Prostate gland (tissue), 2 donors: Measurements from ENCODE around the gene DLX4.

ENCODE experiments used
- POLR2AphosphoS5 ChIP-seq: sonication (generic); formaldehyde crosslinking; IDR thresholded peaks from one replicate; pipeline ENCODE4 v1.6.1; 2017; ENCODE audit warnings: antibody characterized with exemption
- TF ChIP-seq, protein P1 (sequence below), 4 experiments: fragments of 200-600 bp in 2 of 4; fragments of 450-650 bp in 2 of 4; sonication (generic) in 2 of 4; IDR thresholded peaks; 1 replicate in 3 of 4; 2 replicates in 1 of 4; pipeline ENCODE4 v1.5.1; 2016 to 2019; ENCODE audit warnings: antibody characterized with exemption in 4 of 4, mild to moderate bottlenecking in 2 of 4, moderate library complexity in 2 of 4

DNA sequence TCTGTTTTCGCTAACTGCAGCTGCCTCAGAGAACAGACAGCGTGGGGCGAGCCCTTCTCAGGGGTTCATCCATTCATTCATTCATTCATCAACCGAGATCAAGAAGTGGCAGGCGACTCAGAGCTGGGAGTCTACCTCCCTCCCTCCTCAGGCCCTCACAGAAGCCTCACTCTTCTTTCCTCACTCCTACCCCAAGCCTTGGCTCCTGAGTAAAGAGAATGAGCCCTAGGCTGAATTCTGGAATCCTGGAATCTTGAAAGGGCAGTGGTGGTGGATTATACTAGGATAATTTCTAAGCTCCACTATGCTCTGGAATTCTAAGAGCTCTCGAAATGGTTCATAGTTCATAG, 28.3 kb downstream of the DLX4 start:
- no peak for TF ChIP-seq POLR2AphosphoS5
- TF ChIP-seq, protein P1, sequence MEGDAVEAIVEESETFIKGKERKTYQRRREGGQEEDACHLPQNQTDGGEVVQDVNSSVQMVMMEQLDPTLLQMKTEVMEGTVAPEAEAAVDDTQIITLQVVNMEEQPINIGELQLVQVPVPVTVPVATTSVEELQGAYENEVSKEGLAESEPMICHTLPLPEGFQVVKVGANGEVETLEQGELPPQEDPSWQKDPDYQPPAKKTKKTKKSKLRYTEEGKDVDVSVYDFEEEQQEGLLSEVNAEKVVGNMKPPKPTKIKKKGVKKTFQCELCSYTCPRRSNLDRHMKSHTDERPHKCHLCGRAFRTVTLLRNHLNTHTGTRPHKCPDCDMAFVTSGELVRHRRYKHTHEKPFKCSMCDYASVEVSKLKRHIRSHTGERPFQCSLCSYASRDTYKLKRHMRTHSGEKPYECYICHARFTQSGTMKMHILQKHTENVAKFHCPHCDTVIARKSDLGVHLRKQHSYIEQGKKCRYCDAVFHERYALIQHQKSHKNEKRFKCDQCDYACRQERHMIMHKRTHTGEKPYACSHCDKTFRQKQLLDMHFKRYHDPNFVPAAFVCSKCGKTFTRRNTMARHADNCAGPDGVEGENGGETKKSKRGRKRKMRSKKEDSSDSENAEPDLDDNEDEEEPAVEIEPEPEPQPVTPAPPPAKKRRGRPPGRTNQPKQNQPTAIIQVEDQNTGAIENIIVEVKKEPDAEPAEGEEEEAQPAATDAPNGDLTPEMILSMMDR (IDR thresholded peaks at IDR 0.05), result no peak
